WTC11 (cell line): ENCODE data around the gene PANK4. TPM values are rescaled to one million over a fixed set of nuclear protein-coding genes. Genes with fewer than 3 reads are reported as not detected.

Experiments
- ATAC-seq: fragments of 200-7000 bp; cut with Tn5 transposase; 2 replicates; pipeline ENCODE4 v1.10.0; 2021; ENCODE audit warnings: mild to moderate bottlenecking, moderate library complexity
- CTCF ChIA-PET: fragments of 300-600 bp; sonication (Branson Sonifier 250); formaldehyde crosslinking; loops from one replicate; lab custom pipeline; 2021; ENCODE audit warnings: antibody characterized with exemption; lab: Charles Lee
- POLR2A ChIA-PET: fragments of 350-600 bp; sonication (Branson Sonifier 250); formaldehyde crosslinking; loops from one replicate; lab custom pipeline; 2021; ENCODE audit warnings: antibody characterized with exemption; lab: Charles Lee
- DNase-seq: peaks from one replicate; pipeline ENCODE4 v3.0.0; 2021; ENCODE audit warnings: low spot score
- H3K27ac Mint-ChIP-seq: 2 replicates; pipeline ENCODE4 v1.8.0; 2021; ENCODE audit warnings: mixed read lengths
- H3K27me3 Mint-ChIP-seq: 2 replicates; pipeline ENCODE4 v1.8.0; 2021; ENCODE audit warnings: low read depth, mild to moderate bottlenecking, moderate library complexity, mixed read lengths
- H3K36me3 Mint-ChIP-seq: 2 replicates; pipeline ENCODE4 v1.8.0; 2021; ENCODE audit warnings: mixed read lengths
- H3K4me1 Mint-ChIP-seq: 2 replicates; pipeline ENCODE4 v1.8.0; 2022; ENCODE audit warnings: mixed read lengths
- H3K4me3 Mint-ChIP-seq: 2 replicates; pipeline ENCODE4 v1.8.0; 2021; ENCODE audit warnings: mild to moderate bottlenecking, moderate library complexity, mixed read lengths
- H3K9me3 Mint-ChIP-seq: 2 replicates; pipeline ENCODE4 v1.8.0; 2021; ENCODE audit warnings: mixed read lengths
- ATF2 ChIP-seq: sonication (generic); formaldehyde crosslinking; IDR thresholded peaks from 2 replicates; pipeline ENCODE4 v1.8.1; 2022; ENCODE audit warnings: low read depth, missing genetic modification reagents, borderline replicate concordance
- ATF6 ChIP-seq: sonication (generic); formaldehyde crosslinking; IDR thresholded peaks from 2 replicates; pipeline ENCODE4 v1.8.1; 2023; ENCODE audit warnings: mild to moderate bottlenecking, missing genetic modification reagents
- CREM ChIP-seq: sonication (generic); formaldehyde crosslinking; IDR thresholded peaks from 2 replicates; pipeline ENCODE4 v1.8.1; 2022; ENCODE audit warnings: mild to moderate bottlenecking, missing genetic modification reagents, moderate library complexity
- ESRRA ChIP-seq: sonication (generic); formaldehyde crosslinking; IDR thresholded peaks from 2 replicates; pipeline ENCODE4 v1.8.1; 2022; ENCODE audit warnings: mild to moderate bottlenecking, missing genetic modification reagents, borderline replicate concordance
- FOXK1 ChIP-seq: sonication (generic); formaldehyde crosslinking; IDR thresholded peaks from 2 replicates; pipeline ENCODE4 v1.8.0; 2022; ENCODE audit warnings: mild to moderate bottlenecking, moderate library complexity, missing genetic modification reagents
- MAX ChIP-seq: sonication (generic); formaldehyde crosslinking; IDR thresholded peaks from 2 replicates; pipeline ENCODE4 v1.8.0; 2022; ENCODE audit warnings: mild to moderate bottlenecking, missing genetic modification reagents
- MYBL2 ChIP-seq: sonication (generic); formaldehyde crosslinking; IDR thresholded peaks from 2 replicates; pipeline ENCODE4 v1.8.1; 2023; ENCODE audit warnings: mild to moderate bottlenecking, moderate library complexity, missing genetic modification reagents
- NFE2L1 ChIP-seq: sonication (generic); formaldehyde crosslinking; IDR thresholded peaks from 2 replicates; pipeline ENCODE4 v1.8.1; 2023; ENCODE audit warnings: missing genetic modification reagents
- RELA ChIP-seq: sonication (generic); formaldehyde crosslinking; IDR thresholded peaks from 2 replicates; pipeline ENCODE4 v1.8.1; 2022; ENCODE audit warnings: missing genetic modification reagents, mild to moderate bottlenecking, borderline replicate concordance
- SMAD4 ChIP-seq: sonication (generic); formaldehyde crosslinking; IDR thresholded peaks from 2 replicates; pipeline ENCODE4 v1.8.0; 2022; ENCODE audit warnings: mild to moderate bottlenecking, missing genetic modification reagents
- SP1 ChIP-seq: sonication (generic); formaldehyde crosslinking; conservative IDR thresholded peaks from 2 replicates; pipeline ENCODE4 v1.8.1; 2022; ENCODE audit warnings: missing genetic modification reagents
- TCF7 ChIP-seq: sonication (generic); formaldehyde crosslinking; IDR thresholded peaks from 2 replicates; pipeline ENCODE4 v1.8.0; 2022; ENCODE audit warnings: mild to moderate bottlenecking, low read depth, missing genetic modification reagents, moderate library complexity
- USF1 ChIP-seq: sonication (generic); formaldehyde crosslinking; IDR thresholded peaks from 2 replicates; pipeline ENCODE4 v1.8.0; 2022; ENCODE audit warnings: mild to moderate bottlenecking, missing genetic modification reagents
- ZNF121 ChIP-seq: sonication (generic); formaldehyde crosslinking; IDR thresholded peaks from 2 replicates; pipeline ENCODE4 v1.8.0; 2023; ENCODE audit warnings: missing genetic modification reagents
- ZNF263 ChIP-seq: sonication (generic); formaldehyde crosslinking; IDR thresholded peaks from 2 replicates; pipeline ENCODE4 v1.8.1; 2022; ENCODE audit warnings: low read depth, mild to moderate bottlenecking, moderate library complexity, missing genetic modification reagents
- ZSCAN18 ChIP-seq: fragments of 250-450 bp; sonication (Bioruptor Pico); IDR thresholded peaks from 2 replicates; pipeline ENCODE4 v2.1.2; 2022; ENCODE audit warnings: mild to moderate bottlenecking, moderate library complexity
- total RNA-seq: library from RNA; stranded (reverse); gene quantifications from 3 replicates; pipeline ENCODE4 v1.2.3, GENCODE V29; 2021
- TF ChIP-seq, protein P1 (sequence below): sonication (generic); formaldehyde crosslinking; IDR thresholded peaks from 2 replicates; pipeline ENCODE4 v1.8.1; 2022; ENCODE audit warnings: mild to moderate bottlenecking, missing genetic modification reagents, moderate library complexity, borderline replicate concordance
- TF ChIP-seq, protein P2 (sequence below): fragments of 200-600 bp; IDR thresholded peaks from 2 replicates; pipeline ENCODE4 v1.8.0; 2022; ENCODE audit warnings: antibody characterized with exemption
- TF ChIP-seq, protein P3 (sequence below): sonication (generic); formaldehyde crosslinking; IDR thresholded peaks from 2 replicates; pipeline ENCODE4 v1.8.1; 2023; ENCODE audit warnings: mild to moderate bottlenecking, missing genetic modification reagents, borderline replicate concordance
- TF ChIP-seq, protein P4 (sequence below): sonication (generic); formaldehyde crosslinking; IDR thresholded peaks from 2 replicates; pipeline ENCODE4 v1.8.1; 2023; ENCODE audit warnings: mild to moderate bottlenecking, missing genetic modification reagents, moderate library complexity

The PANK4 gene
- total RNA-seq, 1 experiment from 2014 or later = 52.5 TPM

DNA sequence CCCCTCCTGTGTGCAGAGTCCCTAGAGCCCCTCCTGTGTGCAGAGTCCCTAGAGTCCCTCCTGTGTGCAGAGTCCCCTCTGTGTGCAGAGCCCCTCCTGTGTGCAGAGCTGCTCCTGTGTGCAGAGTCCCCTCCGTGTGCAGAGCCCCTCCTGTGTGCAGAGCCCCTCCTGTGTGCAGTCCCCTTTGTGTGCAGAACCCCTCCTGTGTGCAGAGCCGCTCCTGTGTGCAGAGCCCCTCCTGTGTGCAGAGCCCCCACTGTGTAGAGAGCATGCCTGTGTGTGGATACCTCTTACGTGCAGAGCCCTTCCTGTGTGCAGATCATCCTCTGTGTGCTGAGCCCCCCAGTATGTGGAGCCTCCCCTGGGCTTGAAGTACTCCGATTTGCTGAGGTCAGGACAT lies 12.0 kb upstream of the PANK4 start (continued):
- TF ChIP-seq ZNF121 (CRISPR knock-in tag) (no peak), FOXK1 (CRISPR knock-in tag) (no peak), ESRRA (CRISPR knock-in tag) (no peak), MAX (CRISPR knock-in tag) (no peak), ZSCAN18 (CRISPR knock-in tag) (no peak), SP1 (CRISPR knock-in tag) (no peak), ATF6 (no peak), ZNF263 (CRISPR knock-in tag) (no peak), CREM (CRISPR knock-in tag) (no peak), TCF7 (no peak)
- TF ChIP-seq, protein P1, sequence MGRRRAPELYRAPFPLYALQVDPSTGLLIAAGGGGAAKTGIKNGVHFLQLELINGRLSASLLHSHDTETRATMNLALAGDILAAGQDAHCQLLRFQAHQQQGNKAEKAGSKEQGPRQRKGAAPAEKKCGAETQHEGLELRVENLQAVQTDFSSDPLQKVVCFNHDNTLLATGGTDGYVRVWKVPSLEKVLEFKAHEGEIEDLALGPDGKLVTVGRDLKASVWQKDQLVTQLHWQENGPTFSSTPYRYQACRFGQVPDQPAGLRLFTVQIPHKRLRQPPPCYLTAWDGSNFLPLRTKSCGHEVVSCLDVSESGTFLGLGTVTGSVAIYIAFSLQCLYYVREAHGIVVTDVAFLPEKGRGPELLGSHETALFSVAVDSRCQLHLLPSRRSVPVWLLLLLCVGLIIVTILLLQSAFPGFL (CRISPR knock-in tag) = no peak

DNA sequence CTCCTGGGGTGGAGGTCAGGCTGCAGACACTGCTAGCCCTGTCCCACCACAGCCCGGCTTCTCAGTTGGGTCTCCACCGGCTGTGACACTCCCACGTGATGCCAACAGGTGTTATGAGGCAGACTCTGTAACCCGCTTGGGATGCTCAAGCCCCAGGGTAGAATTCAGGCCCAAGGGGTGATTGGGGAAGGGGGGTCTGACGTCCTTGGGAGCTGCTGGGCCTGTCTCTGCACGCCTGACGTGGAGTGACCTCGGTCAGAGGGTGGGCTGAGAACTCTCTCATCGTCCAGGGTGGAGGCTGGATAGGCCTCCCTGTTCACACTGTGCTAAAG lies 11.4 kb upstream of the PANK4 start:
- H3K9me3 Mint-ChIP-seq = no peaks in the 10 kb centered on the region
- ChIA-PET POLR2A (no interaction called here), CTCF (interaction anchor here (0.5 kb wide), 1 partner anchor 229 kb away, joined by 3 read pairs; no protein-coding TSS in a partner anchor)
- DNase-seq (no peak), ATAC-seq (no peak)
- H3K4me3 Mint-ChIP-seq = no peak overlapping the region
- H3K36me3 Mint-ChIP-seq = no peaks in the 10 kb centered on the region
- peaks cover 9% of the 10 kb centered on the region for H3K4me1 Mint-ChIP-seq
- no peak overlapping the region for H3K27ac Mint-ChIP-seq
- TF ChIP-seq FOXK1 (CRISPR knock-in tag) = no peak
- TF ChIP-seq ATF2 (CRISPR knock-in tag) = no peak
- no peak for TF ChIP-seq SMAD4
- TF ChIP-seq, protein P2, sequence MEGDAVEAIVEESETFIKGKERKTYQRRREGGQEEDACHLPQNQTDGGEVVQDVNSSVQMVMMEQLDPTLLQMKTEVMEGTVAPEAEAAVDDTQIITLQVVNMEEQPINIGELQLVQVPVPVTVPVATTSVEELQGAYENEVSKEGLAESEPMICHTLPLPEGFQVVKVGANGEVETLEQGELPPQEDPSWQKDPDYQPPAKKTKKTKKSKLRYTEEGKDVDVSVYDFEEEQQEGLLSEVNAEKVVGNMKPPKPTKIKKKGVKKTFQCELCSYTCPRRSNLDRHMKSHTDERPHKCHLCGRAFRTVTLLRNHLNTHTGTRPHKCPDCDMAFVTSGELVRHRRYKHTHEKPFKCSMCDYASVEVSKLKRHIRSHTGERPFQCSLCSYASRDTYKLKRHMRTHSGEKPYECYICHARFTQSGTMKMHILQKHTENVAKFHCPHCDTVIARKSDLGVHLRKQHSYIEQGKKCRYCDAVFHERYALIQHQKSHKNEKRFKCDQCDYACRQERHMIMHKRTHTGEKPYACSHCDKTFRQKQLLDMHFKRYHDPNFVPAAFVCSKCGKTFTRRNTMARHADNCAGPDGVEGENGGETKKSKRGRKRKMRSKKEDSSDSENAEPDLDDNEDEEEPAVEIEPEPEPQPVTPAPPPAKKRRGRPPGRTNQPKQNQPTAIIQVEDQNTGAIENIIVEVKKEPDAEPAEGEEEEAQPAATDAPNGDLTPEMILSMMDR = no peak
- TF ChIP-seq, protein P3, sequence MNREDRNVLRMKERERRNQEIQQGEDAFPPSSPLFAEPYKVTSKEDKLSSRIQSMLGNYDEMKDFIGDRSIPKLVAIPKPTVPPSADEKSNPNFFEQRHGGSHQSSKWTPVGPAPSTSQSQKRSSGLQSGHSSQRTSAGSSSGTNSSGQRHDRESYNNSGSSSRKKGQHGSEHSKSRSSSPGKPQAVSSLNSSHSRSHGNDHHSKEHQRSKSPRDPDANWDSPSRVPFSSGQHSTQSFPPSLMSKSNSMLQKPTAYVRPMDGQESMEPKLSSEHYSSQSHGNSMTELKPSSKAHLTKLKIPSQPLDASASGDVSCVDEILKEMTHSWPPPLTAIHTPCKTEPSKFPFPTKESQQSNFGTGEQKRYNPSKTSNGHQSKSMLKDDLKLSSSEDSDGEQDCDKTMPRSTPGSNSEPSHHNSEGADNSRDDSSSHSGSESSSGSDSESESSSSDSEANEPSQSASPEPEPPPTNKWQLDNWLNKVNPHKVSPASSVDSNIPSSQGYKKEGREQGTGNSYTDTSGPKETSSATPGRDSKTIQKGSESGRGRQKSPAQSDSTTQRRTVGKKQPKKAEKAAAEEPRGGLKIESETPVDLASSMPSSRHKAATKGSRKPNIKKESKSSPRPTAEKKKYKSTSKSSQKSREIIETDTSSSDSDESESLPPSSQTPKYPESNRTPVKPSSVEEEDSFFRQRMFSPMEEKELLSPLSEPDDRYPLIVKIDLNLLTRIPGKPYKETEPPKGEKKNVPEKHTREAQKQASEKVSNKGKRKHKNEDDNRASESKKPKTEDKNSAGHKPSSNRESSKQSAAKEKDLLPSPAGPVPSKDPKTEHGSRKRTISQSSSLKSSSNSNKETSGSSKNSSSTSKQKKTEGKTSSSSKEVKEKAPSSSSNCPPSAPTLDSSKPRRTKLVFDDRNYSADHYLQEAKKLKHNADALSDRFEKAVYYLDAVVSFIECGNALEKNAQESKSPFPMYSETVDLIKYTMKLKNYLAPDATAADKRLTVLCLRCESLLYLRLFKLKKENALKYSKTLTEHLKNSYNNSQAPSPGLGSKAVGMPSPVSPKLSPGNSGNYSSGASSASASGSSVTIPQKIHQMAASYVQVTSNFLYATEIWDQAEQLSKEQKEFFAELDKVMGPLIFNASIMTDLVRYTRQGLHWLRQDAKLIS = no peak
- TF ChIP-seq, protein P4, sequence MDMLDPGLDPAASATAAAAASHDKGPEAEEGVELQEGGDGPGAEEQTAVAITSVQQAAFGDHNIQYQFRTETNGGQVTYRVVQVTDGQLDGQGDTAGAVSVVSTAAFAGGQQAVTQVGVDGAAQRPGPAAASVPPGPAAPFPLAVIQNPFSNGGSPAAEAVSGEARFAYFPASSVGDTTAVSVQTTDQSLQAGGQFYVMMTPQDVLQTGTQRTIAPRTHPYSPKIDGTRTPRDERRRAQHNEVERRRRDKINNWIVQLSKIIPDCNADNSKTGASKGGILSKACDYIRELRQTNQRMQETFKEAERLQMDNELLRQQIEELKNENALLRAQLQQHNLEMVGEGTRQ (CRISPR knock-in tag) = no peak
- no peak for TF ChIP-seq USF1 (CRISPR knock-in tag)
- no peak for TF ChIP-seq RELA (CRISPR knock-in tag)
- TF ChIP-seq NFE2L1 (CRISPR knock-in tag) = no peak
- no peak for TF ChIP-seq MYBL2
- H3K27me3 Mint-ChIP-seq = peaks cover 58% of the 10 kb centered on the region
